Upper lobe of right lung (tissue), 1 donor: Measurements from ENCODE around the gene RAB43. TPM values are rescaled to one million over a fixed set of nuclear protein-coding genes. Genes with fewer than 3 reads are reported as not detected.

ENCODE experiments used
- ATAC-seq: fragments of 200-7000 bp; cut with Tn5 transposase; one replicate; pipeline ENCODE4 v1.9.1; 2020; ENCODE audit warnings: mild to moderate bottlenecking, moderate library complexity
- DNase-seq: peaks from one replicate; pipeline ENCODE4 v3.0.0-alpha.2; 2020
- H3K27ac ChIP-seq: fragments of 200-600 bp; one replicate; pipeline ENCODE4 v1.8.0; 2022
- H3K27me3 ChIP-seq: fragments of 200-600 bp; one replicate; pipeline ENCODE4 v1.8.0; 2022; ENCODE audit warnings: mild to moderate bottlenecking
- H3K36me3 ChIP-seq: fragments of 200-600 bp; one replicate; pipeline ENCODE4 v1.8.0; 2022
- H3K4me1 ChIP-seq: fragments of 200-600 bp; one replicate; pipeline ENCODE4 v1.8.0; 2022
- H3K4me3 ChIP-seq: fragments of 200-600 bp; one replicate; pipeline ENCODE4 v1.8.0; 2022; ENCODE audit warnings: mild to moderate bottlenecking
- H3K9me3 ChIP-seq: fragments of 200-600 bp; one replicate; pipeline ENCODE4 v1.8.0; 2022
- intact Hi-C: fragments of 100-400 bp; cut with DNase I; formaldehyde crosslinking; loops from one replicate; pipeline ENCODE4 v1.11.0; 2022
- total RNA-seq: library from RNA; stranded (reverse); fragmentation: NEBNext Ultra II Directional; extraction: Animal tissue kit (Norgen Biotek cat#: 25700); gene quantifications from one replicate; pipeline ENCODE4 v1.2.1, GENCODE V29; 2021
- TF ChIP-seq, protein P1 (sequence below): fragments of 200-600 bp; IDR thresholded peaks from one replicate; pipeline ENCODE4 v1.8.0; 2022; ENCODE audit warnings: antibody characterized with exemption
- donor health status: DM: no; HTN: yes; CAD: no; lungs with severe emphysema.

Gene RAB43
- total RNA-seq, 1 donor from 2014 or later = 38.9 TPM

DNA sequence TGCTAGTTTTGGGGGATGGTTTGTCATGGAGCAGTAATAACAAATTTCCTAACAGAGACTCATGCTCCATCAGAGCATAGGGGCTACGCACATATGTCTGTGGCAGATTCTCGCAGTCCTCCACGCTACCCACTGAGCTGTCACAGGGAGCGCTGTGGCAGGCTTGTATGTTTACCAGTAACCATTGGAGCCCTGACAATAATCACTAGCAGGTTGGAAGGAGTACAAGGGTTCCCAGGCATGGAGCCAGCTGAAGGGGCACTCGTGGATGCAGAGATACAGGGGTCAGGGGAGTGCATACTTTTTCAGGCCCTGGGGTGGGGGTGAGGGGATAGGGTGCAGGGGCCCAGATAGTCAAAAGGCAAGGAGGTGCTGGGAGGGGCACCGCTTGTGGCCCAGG lies 68.9 kb downstream of the RAB43 start:
- no peaks in the 10 kb centered on the region for H3K9me3 ChIP-seq
- TF ChIP-seq, protein P1, sequence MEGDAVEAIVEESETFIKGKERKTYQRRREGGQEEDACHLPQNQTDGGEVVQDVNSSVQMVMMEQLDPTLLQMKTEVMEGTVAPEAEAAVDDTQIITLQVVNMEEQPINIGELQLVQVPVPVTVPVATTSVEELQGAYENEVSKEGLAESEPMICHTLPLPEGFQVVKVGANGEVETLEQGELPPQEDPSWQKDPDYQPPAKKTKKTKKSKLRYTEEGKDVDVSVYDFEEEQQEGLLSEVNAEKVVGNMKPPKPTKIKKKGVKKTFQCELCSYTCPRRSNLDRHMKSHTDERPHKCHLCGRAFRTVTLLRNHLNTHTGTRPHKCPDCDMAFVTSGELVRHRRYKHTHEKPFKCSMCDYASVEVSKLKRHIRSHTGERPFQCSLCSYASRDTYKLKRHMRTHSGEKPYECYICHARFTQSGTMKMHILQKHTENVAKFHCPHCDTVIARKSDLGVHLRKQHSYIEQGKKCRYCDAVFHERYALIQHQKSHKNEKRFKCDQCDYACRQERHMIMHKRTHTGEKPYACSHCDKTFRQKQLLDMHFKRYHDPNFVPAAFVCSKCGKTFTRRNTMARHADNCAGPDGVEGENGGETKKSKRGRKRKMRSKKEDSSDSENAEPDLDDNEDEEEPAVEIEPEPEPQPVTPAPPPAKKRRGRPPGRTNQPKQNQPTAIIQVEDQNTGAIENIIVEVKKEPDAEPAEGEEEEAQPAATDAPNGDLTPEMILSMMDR = no peak
- no peak overlapping the region for H3K4me3 ChIP-seq
- intact Hi-C loops = no loop called here
- DNase-seq (peak; percentile 61), ATAC-seq (peak; percentile 14)
- peaks cover 27% of the 10 kb centered on the region for H3K4me1 ChIP-seq
- peak overlapping the region; percentile 44 for H3K27ac ChIP-seq
- no peaks in the 10 kb centered on the region for H3K36me3 ChIP-seq
- H3K27me3 ChIP-seq = no peaks in the 10 kb centered on the region

DNA sequence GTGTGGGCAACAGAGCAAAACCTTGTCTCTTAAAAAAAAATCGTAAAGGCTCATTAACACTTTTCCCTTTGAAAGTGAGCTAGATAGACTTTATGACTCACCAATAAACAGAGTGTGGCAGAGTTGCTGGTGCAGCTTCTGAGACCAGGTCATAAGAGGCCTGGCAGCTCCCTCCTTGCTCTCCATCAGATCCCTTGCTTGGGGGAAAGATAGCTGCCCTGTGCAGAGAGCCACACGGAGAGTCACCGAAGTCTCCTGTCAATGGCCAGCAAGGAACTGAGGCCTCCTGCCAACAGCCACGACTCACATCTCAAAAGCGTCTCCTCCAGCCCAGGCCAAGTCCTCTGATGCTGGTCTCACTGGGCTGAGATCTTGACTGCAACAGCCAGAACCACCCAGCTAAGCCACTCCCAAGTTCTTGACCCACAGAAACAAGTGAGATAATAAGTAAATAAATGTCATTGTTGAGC lies 69.7 kb downstream of the RAB43 start:
- TF ChIP-seq, protein P1 = no peak
- H3K27ac ChIP-seq = peak overlapping the region; percentile 44
- no peak overlapping the region for H3K4me3 ChIP-seq
- DNase-seq (peak; percentile 62), ATAC-seq (peak; percentile 71)
- H3K27me3 ChIP-seq = no peaks in the 10 kb centered on the region
- H3K9me3 ChIP-seq = no peaks in the 10 kb centered on the region
- H3K36me3 ChIP-seq = no peaks in the 10 kb centered on the region
- intact Hi-C loops = no loop called here
- H3K4me1 ChIP-seq = peaks cover 27% of the 10 kb centered on the region

DNA sequence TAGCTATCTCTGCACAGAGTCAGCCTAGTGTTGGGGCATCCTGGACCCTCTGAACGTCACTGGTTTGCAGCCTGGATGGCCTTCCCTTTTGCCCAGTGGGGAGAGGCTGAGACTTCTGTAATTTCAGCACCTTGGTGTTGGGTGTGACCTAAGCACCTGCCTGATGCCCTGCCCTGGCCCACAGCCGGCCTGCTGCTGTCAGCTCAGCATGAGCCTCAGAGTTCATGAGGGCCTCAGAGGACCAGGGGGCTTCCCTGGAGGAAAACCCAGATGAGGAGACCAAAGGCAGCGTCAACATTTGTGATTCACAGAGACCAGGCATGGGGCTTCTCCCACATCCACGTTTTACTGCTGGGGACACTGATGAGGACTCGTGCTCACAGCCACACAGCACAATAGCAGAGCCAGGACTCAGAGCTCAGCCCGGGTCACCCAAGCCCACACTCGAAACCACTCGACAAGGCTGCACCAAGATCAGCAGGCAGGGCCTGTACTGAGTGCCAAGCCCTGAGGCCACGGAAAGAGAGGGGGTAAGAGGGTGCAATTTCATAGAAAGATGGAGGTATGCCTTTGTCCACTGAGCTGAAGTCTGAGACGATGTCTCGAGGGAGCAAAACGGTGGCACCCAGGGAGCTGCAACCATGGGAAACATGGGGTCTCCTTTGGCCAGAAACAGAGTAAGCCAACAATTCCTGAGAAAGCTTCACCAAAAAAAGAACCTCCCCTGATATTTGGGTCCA lies 70.9 kb downstream of the RAB43 start:
- intact Hi-C loops = no loop called here
- ATAC-seq (no peak), DNase-seq (peak; percentile 58)

GRCh38 chr3:129047553-129047839 lies 74.1 kb downstream of the RAB43 start:
- TF ChIP-seq, protein P1 = no peak
- Histone ChIP-seq H3K9me3 (no peaks in the 10 kb centered on the region), H3K27ac (no peak overlapping the region), H3K27me3 (no peaks in the 10 kb centered on the region), H3K4me3 (no peak overlapping the region), H3K4me1 (peaks cover 17% of the 10 kb centered on the region), H3K36me3 (no peaks in the 10 kb centered on the region)
- ATAC-seq (no peak), DNase-seq (no peak)
- intact Hi-C loops = no loop called here

More for the DNA sequence above, 70.9 kb downstream of the RAB43 start:
- Histone ChIP-seq H3K9me3 (no peaks in the 10 kb centered on the region), H3K4me1 (peaks cover 30% of the 10 kb centered on the region), H3K27ac (no peak overlapping the region), H3K36me3 (no peaks in the 10 kb centered on the region), H3K27me3 (no peaks in the 10 kb centered on the region), H3K4me3 (no peak overlapping the region)
- TF ChIP-seq, protein P1 = no peak

DNA sequence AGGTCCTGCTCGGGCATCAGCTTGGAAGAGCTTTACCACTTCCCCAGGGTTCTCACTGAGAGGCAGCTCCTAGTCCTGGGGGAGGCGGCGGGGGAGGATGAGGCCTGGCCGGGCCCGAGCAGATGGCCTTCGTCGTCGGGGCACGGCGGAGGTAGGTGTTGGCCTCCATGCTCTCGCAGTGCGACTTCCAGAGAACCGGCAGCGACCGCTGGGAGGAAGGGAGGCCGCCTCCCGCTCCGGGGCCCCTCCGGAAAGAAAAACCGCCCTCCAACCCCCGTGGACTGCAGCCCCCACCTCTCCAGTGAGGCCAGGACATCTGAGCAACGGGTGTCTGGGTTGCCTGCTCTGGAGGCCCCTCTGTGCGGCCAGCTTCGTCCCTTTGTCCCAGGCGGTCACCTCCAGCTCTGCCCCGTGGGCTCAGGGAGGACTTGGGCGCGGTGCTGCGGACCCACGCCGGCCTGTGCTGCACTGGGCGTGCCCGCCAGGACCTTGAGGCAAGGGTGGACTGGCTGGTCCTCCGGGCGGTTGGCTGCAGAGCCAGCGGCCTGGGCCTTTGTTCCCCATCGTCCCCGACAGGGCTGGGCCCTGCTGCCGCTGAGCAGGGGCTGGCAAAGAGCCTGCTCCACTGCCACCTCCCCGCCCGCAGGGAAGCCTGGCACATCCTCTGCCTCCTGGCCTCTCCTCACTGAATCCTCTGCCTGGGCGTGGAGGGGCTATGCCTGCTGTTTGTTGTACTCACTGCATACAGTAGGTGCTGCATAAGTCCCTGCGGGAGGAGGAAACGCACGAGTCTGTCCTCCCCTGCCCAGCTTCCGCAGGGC lies 74.7 kb downstream of the RAB43 start:
- intact Hi-C loops = no loop called here
- ATAC-seq (no peak), DNase-seq (no peak)
- Histone ChIP-seq H3K27ac (no peak overlapping the region), H3K9me3 (no peaks in the 10 kb centered on the region), H3K4me3 (no peak overlapping the region), H3K4me1 (peaks cover 13% of the 10 kb centered on the region), H3K27me3 (no peaks in the 10 kb centered on the region), H3K36me3 (no peaks in the 10 kb centered on the region)
- TF ChIP-seq, protein P1 = no peak
